HG02870 (cell line): ENCODE data around the gene MANSC4.
"Not testable (repeated sequence)": the region's sequence is repeated elsewhere in the genome, so short reads cannot be mapped to it uniquely, and the experiment has no call there.

Experiments used
- ATAC-seq: cut with Tn5 transposase; IDR thresholded peaks from one replicate; pipeline ENCODE4 v1.9.1; 2021; ENCODE audit warnings: mild to moderate bottlenecking, moderate library complexity; ENCODE audit not compliant: unreplicated experiment

The MANSC4 gene

GRCh38 chr12:27756670-27757195, 23.3 kb downstream of the MANSC4 start:
- ATAC-seq: no peak

GRCh38 chr12:27754795-27755194, 25.2 kb downstream of the MANSC4 start:
- ATAC-seq: no peak

- ATAC-seq: no peak
Measured at GRCh38 chr12:27751386-27752047, 28.5 kb downstream of the MANSC4 start.

GRCh38 chr12:27747111-27747820, 32.8 kb downstream of the MANSC4 start:
- no peak for ATAC-seq

GRCh38 chr12:27745734-27746133, 34.3 kb downstream of the MANSC4 start:
- ATAC-seq: not testable (repeated sequence)

GRCh38 chr12:27743601-27744000, 36.4 kb downstream of the MANSC4 start:
- no peak for ATAC-seq

- not testable (repeated sequence) for ATAC-seq
Measured at GRCh38 chr12:27734321-27734720, 45.7 kb downstream of the MANSC4 start.

GRCh38 chr12:27733791-27734190, 46.2 kb downstream of the MANSC4 start:
- ATAC-seq: no peak

GRCh38 chr12:27733052-27733656, 46.9 kb downstream of the MANSC4 start:
- peak; percentile 67 for ATAC-seq

- ATAC-seq: no peak
Measured at GRCh38 chr12:27732281-27732680, 47.8 kb downstream of the MANSC4 start.

GRCh38 chr12:27730097-27730588, 49.9 kb downstream of the MANSC4 start:
- no peak for ATAC-seq

GRCh38 chr12:27723212-27723611, 56.8 kb downstream of the MANSC4 start:
- ATAC-seq: no peak
